HG02870 (cell line): ENCODE results near the gene SLC6A9.

ENCODE experiments used
- ATAC-seq: cut with Tn5 transposase; IDR thresholded peaks from one replicate; pipeline ENCODE4 v1.9.1; 2021; ENCODE audit warnings: mild to moderate bottlenecking, moderate library complexity; ENCODE audit not compliant: unreplicated experiment

SLC6A9 gene

GRCh38 chr1:44029911-44030604 lies 1.2 kb downstream of the SLC6A9 start:
- ATAC-seq: peak; percentile 81

DNA sequence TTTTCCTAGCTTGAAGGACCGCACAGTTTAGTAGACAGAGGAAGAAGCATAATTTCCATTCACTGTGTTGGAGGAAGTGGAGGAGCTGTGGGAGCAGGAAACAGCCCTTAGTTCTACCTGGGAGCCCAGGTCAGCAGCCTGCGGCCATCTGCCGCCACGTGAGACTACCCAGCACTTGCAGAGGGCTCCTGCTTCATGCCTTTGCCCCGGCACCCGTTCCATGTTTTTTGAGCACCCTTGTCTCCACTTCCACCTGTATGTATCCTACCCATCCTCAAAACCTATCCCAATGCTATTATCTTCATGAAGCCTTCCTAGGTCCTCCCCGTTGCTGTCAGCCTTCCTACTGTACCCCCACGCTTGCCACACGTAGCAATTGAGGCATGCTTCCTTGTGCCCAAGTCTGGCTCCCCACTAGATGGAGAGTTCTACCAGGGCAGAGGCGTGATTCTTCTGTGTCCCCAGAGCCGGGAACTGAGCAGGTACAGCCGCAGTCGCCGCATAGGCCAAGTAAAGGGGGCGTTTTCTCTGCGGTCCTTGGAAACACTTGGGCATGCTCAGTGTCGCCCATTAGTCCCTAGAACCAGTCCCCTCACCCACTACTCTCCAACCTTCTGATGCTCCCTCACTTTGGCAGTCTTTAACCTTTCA lies 1.9 kb downstream of the SLC6A9 start:
- peak; percentile 18 for ATAC-seq

DNA sequence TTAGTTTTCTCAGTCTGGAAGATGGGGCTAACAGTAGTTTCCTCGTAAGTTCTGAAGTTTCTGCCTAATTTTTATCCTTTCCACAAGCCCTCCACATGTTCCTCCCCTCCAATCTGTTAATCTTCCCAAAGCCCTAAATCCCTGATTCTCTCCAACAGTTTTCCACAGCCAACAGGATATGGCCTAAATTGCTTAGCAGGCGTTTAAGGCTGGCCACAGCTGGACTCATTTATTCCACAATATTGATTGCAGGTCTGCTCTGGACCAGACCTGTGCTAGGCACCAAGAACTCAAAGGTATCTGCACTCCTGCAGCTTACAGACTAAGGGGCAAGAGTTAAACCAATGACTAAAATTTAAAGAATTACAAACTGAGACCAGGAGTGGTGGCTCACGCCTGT lies 3.9 kb downstream of the SLC6A9 start:
- ATAC-seq: no peak

DNA sequence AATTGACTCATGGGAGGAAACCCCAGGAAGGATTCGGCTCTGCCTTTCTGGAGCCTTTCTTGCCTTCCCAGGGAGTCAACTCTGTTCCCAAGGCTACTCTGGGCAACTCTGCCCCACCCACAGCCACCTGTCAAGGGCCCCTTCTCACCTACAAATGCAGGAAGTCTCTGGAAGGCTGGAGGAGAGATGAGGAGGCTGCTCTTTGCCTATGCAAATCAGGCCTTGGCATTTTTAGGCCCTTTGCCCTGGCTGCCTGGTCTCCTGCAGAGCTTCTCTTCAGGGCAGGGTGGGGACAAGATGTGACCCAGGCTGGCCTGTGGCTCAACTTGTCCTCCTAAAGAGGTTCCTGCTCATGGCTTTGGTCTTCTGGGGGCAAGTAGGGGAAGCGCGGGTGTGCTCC lies 5.4 kb downstream of the SLC6A9 start:
- ATAC-seq: no peak

- no peak for ATAC-seq
Measured at GRCh38 chr1:44024903-44025525, 6.2 kb downstream of the SLC6A9 start.

GRCh38 chr1:44024031-44024902 lies 7.0 kb downstream of the SLC6A9 start:
- ATAC-seq: no peak

DNA sequence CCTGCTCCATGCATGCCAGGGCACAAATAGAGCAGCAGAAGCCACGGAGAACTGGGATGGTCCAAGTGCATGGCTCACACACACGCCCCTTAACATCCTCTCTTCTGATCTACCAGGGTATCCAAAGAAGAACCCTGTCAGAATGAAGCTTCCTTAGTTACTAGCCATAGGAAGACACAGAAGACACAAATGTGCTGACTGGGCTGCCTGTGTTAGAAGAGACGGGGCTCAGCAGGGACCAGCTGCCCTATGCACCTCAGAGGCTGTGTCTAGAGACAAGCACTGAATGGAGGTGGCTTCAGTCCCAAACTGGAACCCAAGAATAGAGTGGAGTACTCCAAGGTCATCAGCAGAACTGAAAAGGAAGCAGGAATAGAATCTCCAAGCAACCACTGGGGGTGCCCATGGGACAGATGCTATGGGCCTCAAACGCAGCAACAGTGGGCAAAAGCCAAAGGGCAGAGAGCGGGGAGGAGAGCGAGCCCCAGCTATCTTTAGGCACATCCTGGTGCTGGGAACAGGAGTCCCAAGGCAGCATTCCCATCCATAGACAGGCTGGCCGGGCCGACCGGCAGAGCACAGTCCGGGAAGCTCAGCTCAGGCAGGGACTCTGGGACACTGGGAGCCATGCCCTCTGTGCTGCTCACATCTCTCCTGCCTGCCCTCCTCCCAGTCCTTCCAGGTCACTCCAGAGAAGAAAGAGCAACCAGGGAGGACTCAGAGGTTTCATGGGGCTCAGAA lies 9.5 kb downstream of the SLC6A9 start:
- no peak for ATAC-seq

GRCh38 chr1:44021156-44021555 lies 10.1 kb downstream of the SLC6A9 start:
- ATAC-seq: no peak

DNA sequence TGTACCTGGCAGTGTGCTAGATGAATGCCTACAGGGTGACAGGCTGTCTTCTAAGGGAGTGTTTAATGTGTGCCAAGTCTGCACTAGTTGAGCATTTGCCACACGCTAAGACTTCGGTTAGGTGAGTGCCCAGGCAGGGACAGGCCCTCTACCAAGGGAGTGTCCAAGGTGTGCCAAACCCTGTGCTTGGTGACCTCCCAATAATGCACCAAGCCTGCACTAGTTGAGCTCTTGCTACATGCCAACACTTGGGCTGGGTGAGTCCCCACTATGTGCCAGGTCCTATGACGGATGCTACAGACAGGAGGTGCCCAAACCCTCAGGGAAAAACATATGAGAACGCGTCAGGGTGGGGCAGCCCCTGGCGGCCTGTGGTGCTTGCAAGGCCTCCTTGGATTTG lies 10.8 kb downstream of the SLC6A9 start:
- ATAC-seq: no peak

- no peak for ATAC-seq
Measured at GRCh38 chr1:44019466-44019948, 11.8 kb downstream of the SLC6A9 start.

DNA sequence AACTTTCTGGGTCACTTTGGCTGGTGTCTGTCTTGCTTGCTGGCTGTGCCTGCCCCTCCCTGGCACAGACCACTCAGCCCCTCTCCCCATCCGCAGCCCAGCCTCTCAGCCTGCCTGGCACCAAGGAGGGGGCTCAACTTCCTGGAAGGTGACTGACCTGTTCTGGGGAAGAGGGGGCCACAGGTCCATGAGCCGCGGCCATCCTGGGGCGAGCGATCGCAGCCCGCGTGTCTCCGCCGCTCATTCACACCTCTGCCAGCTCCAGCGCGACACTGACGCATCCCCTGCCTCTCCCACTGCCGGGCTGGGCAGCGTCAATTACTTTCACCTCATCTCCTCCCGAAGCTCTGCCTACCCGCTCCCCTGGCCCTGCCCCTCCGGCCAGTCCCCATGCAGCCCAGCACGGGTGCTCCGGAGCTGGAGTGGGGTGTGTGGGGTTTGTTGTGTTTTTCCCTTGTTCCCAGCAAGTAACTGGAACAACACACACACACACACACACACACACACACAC lies 14.3 kb downstream of the SLC6A9 start:
- ATAC-seq: no peak

- ATAC-seq: no peak
Measured at GRCh38 chr1:44016041-44016889, 15.0 kb downstream of the SLC6A9 start.

DNA sequence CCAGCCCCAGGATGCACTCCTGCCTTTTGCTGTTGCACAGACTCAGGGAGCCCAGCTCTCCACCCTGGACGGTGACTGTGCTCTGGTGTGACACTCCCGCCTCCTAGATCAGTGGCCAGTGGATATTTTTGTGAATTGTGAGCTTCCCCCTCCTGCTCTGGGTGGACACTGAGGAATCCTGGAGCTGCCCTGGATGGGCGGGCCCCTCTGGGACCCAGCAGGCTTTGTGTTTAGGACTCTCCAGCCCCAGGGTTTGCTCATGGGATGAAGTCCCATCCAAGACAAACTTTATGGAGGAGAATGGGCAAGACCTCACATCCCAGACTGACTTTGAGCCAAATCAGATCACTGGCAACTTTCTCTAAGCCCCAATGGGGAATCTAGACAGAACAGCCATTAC lies 16.1 kb downstream of the SLC6A9 start:
- ATAC-seq: no peak

- no peak for ATAC-seq
Measured at GRCh38 chr1:44014365-44015104, 16.7 kb downstream of the SLC6A9 start.

DNA sequence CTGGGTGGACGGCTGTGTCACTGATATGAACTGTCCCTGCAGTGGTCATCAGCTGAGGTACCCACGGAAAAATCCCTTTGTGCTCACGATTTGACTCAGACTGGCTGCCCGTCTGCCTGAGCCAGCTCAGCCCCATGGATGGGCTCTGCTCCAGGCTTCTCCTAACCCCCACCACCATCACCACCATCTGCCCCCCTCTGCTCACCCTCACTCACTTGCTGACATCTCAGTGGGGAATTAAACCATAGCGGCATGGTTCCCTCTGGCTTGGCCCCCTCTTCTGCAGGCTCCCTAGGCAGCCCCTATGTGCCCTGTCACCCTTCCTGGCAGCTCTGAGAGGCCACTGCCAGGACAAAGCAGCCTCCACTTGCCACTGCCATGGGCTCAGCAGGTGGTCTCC lies 17.3 kb downstream of the SLC6A9 start:
- ATAC-seq: no peak

- ATAC-seq: no peak
Measured at GRCh38 chr1:44012941-44013609, 18.2 kb downstream of the SLC6A9 start.

- ATAC-seq: no peak
Measured at GRCh38 chr1:44012404-44012803, 18.9 kb downstream of the SLC6A9 start.

GRCh38 chr1:44010935-44011471 lies 20.3 kb downstream of the SLC6A9 start:
- ATAC-seq: no peak
